Astrocyte (in vitro differentiated cells and primary cell): Measurements from ENCODE around the gene MOB3A.

ENCODE experiments used
- EZH2 ChIP-seq: IDR thresholded peaks from 2 replicates; pipeline ENCODE4 v1.6.1; 2012; ENCODE audit warnings: mild to moderate bottlenecking, low read length, inconsistent platforms; ENCODE audit not compliant: insufficient read depth
- TF ChIP-seq, protein P1 (sequence below): IDR thresholded peaks from 2 replicates; pipeline ENCODE4 v1.5.1; 2011; ENCODE audit warnings: low read depth, mild to moderate bottlenecking, inconsistent platforms, low read length, moderate library complexity; ENCODE audit not compliant: insufficient read depth

DNA sequence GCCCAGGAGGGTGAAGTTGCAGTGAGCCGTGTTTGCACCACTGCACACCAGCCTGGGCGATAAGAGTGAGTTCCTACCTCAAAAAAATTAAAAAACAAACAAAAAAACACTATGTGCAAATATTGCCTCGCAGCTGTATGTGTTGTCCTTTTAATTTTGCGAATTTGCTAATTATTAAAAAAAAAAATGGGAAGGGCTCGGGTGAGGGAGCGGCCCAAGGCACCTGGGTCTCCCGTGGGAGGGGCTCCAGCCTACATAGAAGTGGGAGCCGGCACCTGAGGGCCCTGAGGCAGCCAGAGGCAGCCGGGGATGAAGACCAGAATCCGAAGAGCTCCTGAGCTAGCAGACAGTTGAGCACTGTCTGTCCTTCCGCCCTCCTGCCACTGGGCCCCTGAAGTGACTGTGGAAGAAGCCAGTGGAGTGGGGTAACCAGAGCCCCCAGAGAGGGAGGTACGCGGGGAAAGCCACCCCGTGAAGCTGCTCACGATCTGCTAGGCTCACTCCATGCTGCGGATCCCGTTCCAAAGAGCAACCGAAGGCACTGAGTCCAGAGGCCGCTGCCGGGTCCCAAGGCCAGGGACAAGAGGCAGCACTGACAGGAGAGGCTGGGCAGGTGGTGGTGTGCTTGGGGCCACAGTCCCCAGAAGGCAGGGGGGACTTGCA, 7.0 kb upstream of the MOB3A start:
- TF ChIP-seq, protein P1, sequence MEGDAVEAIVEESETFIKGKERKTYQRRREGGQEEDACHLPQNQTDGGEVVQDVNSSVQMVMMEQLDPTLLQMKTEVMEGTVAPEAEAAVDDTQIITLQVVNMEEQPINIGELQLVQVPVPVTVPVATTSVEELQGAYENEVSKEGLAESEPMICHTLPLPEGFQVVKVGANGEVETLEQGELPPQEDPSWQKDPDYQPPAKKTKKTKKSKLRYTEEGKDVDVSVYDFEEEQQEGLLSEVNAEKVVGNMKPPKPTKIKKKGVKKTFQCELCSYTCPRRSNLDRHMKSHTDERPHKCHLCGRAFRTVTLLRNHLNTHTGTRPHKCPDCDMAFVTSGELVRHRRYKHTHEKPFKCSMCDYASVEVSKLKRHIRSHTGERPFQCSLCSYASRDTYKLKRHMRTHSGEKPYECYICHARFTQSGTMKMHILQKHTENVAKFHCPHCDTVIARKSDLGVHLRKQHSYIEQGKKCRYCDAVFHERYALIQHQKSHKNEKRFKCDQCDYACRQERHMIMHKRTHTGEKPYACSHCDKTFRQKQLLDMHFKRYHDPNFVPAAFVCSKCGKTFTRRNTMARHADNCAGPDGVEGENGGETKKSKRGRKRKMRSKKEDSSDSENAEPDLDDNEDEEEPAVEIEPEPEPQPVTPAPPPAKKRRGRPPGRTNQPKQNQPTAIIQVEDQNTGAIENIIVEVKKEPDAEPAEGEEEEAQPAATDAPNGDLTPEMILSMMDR, result no peak
- no peak for TF ChIP-seq EZH2
